HG03354 (cell line): ENCODE data around the gene CNOT10.

Experiments
- ATAC-seq: cut with Tn5 transposase; IDR thresholded peaks from one replicate; pipeline ENCODE4 v1.9.1; 2021; ENCODE audit warnings: mild to moderate bottlenecking; ENCODE audit not compliant: unreplicated experiment, poor library complexity, severe bottlenecking

CNOT10 gene

GRCh38 chr3:32814361-32814760, 129.4 kb downstream of the CNOT10 start:
- no peak for ATAC-seq

- ATAC-seq: no peak
Measured at GRCh38 chr3:32815841-32816438, 131.0 kb downstream of the CNOT10 start.

DNA sequence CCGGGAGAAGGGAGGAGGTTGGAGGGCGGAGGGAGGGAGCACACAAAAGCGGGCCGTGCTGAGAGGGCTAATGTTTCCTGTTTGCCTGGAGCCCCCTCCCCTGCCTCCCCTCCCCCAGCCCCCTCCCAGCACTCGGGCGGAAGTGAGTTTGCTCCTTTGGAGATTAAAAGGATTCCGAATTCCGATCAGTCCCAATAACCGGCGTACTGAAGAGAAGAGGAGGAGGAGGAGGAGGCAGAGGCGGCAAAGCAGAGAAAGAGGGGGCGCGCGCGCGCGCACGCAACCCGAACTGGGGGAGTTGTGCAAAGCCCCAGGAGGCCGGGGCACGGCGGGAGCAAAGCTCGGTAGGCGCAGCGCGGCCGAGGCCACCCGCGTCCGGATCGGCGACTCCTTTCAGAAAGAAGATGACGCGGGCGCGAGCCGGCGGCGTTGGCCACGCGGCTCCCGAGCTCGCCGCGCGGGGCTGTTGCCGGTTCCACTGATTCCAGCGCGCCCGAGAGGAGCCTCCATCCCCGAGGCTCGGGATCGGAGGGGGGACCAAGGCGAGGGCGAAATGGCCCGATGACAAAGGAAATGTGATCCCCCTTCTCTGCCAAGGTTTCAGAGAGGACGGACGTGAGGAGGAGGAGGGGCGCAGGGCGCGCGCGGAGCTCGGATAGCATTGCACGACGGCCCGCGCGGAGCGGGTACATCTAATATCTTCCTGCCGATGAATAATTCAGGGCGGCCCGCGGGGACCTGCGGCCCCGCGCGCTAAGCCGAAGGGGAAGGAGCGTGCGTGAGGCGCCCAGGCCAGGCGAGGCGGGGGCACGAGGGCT, 131.7 kb downstream of the CNOT10 start:
- ATAC-seq: peak; percentile 36

- ATAC-seq: peak; percentile 26
Measured at GRCh38 chr3:32817257-32817557, 132.2 kb downstream of the CNOT10 start.

- peak; percentile 18 for ATAC-seq
Measured at GRCh38 chr3:32817558-32818228, 132.7 kb downstream of the CNOT10 start, which contains the start of gene TRIM71. Gene TRIM71, plus strand, starts transcription at chr3:32817997. Its CDS starts 84 bp downstream, at chr3:32818081.

DNA sequence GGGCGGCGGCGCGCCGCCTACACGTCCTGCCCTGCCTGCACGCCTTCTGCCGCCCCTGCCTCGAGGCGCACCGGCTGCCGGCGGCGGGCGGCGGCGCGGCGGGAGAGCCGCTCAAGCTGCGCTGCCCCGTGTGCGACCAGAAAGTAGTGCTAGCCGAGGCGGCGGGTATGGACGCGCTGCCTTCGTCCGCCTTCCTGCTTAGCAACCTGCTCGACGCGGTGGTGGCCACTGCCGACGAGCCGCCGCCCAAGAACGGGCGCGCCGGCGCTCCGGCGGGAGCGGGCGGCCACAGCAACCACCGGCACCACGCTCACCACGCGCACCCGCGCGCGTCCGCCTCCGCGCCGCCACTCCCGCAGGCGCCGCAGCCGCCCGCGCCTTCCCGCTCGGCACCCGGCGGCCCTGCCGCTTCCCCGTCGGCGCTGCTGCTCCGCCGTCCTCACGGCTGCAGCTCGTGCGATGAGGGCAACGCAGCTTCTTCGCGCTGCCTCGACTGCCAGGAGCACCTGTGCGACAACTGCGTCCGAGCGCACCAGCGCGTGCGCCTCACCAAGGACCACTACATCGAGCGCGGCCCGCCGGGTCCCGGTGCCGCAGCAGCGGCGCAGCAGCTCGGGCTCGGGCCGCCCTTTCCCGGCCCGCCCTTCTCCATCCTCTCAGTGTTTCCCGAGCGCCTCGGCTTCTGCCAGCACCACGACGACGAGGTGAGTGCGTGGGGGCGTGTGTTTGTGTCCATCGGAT, 133.4 kb downstream of the CNOT10 start:
- ATAC-seq: peak; percentile 32

- no peak for ATAC-seq
Measured at GRCh38 chr3:32818970-32819511, 134.1 kb downstream of the CNOT10 start.

DNA sequence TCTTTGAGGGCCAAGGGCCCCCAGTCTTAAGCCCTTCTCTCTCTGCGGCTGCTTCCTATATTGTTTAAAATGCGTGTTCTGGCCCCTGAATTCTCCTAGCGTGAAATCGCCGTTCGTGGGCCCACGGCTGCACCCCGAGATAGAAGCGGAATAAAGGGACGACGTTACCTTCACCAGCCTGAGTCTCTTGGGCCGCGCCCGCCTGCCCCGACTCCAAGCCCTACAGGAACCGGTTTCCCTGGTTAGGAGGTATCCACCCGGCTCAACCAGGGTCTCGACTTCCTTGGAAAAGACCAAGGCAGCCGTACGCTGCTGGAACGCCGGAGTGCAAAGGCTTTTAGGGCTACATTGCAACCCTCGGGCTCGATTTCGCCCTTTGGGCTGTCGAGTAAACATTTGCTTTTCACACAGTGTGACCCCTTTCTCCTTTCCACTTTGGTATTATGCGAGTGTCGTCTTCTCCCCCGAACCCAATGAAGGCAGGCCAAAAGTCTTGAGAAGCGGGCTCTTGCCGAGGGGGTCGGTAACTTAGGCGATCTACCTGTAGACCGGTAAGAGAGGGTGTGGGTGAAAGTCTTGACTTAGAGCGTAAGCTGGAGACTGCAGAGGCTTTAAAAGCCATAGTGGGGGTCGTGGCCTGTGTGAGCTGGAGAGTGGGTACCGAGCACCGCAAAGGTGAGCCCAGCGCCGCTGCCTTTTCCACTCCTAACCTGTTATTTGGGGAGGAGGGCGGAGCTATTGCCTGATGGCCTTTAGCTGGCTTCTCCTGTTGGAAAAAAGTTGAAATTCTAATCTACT, 134.8 kb downstream of the CNOT10 start:
- ATAC-seq: no peak

- ATAC-seq: no peak
Measured at GRCh38 chr3:32820430-32820829, 135.4 kb downstream of the CNOT10 start.

DNA sequence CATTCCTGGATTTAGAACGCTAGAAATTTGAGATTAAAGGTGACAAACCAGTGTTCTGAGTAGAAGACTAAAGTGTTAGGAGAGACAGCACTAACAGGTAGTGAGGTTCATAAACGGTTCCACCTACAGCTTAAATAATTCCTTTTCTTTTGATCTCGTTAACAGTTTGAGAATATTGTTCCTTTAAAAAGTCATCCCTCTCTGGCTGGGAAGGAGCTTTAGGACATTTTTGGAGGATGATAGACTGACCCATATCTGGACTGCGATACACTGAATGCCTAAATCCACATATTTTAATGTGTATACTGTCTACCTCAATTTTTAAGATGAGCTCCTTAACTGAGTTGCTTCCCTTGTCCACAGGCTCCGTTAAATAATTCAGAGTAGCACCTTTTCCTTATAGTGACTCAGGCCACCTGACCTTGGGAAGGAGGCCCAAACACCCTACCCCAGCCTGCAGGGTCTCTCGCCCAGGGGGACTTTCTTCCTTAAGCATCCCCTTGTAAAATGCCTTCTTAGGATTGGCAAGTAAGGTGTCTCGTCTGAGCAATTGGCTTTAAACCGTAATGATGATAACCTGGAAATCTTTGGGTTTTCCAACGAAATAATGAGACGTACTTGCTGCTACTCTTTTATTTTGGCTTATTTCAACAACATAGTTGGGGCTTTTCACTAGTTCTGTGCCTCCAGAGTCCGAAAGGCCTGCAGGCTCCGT, 136.1 kb downstream of the CNOT10 start:
- no peak for ATAC-seq

DNA sequence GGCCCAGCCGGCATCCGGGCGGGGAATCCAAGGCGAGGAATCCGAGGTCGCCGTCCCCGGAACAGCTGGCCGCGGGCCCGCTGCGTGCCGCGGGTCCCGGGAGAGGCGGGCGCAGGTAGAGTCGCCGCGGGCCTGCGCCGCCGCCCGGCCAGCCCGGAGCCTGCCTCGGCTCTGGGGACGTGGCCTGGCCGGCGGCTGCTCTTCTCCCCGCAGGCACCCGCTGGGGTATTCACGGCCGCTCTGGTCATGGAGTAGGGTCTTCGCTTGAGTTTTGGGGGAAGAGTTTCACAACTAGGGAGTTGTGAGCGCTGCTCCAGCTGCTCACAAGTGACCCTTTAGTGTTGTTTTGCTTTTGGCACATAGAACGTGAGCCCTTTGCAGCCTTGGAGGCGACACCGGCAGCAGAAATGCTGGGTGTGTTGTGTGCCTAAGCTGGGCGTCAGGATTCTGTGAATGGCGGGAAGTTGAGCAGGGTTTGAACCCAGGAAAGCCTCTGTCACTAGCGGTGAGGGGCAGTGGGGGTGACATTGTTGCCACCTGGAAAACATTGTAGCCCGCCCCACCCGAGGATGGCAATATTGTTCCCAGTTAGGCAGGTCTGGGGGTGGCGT, 136.8 kb downstream of the CNOT10 start:
- no peak for ATAC-seq

GRCh38 chr3:32822609-32823498, 137.9 kb downstream of the CNOT10 start:
- no peak for ATAC-seq
